NCI-H2227 (cell line): ENCODE data around the gene CDK15.
"Not testable (repeated sequence)": the region's sequence is repeated elsewhere in the genome, so short reads cannot be mapped to it uniquely, and the experiment has no call there.

Experiments
- DNase-seq: peaks from one replicate; lab custom pipeline; 2025; ENCODE audit not compliant: unreplicated experiment; lab: John Stamatoyannopoulos, UW

The CDK15 gene

DNA sequence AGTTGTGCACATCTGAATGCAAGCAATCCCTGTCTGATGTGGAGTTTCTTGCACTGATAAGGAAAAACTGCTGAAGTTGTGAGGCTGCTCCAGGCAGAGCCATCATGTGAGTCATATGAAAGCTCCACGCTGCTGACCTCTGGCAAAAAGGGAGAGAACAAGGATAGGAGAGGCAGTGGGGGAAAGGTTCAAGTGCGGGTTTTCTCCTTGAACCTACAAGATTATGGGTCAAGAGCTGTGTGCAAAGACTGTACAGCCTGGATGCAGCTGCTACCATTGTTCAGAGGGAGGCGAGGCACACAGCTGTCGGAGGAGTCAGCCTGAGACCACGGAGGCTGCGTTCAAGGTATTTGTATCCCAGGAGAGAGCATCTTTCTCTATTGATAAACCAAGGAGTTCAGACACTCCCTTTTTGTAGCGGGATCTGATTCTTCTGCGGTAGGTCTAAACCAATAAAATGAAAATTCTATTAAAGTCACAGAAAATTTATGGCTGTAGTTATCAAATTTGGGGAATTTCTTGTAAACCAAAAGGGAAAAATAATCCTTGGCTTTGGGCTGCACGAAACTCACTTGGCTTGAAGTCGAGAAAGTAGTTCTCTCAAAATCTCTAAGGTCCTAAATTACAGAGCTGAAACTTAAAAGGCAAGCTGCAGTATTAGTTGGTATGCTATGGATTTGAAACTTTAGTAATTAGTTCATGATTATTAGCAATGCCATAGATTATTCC lies at the start of gene CDK15:
Gene CDK15 (plus strand): TSS at position 96 of the 729 bp plus-strand sequence. CDS start 128 bp downstream, at position 224.
- DNase-seq, result peak; percentile 29

- DNase-seq, result no peak
Observed at GRCh38 chr2:201758234-201758633, 48.1 kb upstream of the CDK15 start.

GRCh38 chr2:201758873-201759272 lies 47.5 kb upstream of the CDK15 start:
- DNase-seq, result no peak

DNA sequence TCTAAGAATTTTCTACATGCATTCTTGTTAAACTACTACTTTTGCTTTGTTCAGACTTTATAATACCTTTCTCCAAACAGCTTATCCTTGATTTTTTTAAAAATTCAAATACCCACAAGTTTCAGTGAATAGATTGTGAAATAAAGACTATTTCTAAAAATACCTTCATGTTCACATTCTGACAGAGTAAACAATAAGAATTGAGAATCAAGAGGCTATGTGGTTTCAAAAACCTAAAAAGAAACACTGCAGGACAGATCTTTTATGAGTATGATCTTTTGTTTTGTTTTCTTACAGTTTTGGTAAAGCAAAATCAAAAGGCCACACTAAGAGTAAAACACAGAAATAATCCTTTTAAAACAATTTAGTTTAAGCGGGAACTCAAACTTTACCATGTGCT lies 46.8 kb upstream of the CDK15 start:
- no peak for DNase-seq

GRCh38 chr2:201761101-201761500 lies 45.2 kb upstream of the CDK15 start:
- no peak for DNase-seq

DNA sequence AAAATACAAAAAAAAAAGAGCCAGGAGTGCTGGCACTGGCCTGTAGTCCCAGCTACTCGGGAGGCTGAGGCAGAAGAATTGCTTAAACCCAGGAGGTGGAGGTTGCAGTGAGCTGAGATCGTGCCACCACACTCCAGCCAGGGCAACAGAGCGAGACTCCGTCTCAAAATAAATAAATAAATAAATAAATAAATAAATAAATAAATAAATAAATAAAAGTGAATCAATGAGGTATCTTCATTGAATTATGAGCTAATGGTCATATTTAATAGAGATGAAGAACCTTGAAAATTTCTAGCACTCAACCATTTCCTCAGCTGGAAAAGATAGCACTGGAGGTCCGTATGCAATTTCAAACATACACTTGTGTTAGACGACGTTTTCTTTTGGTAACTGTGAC lies 41.9 kb upstream of the CDK15 start:
- not testable (repeated sequence) for DNase-seq

- DNase-seq, result no peak
Observed at GRCh38 chr2:201765799-201766198, 40.5 kb upstream of the CDK15 start.

GRCh38 chr2:201768918-201769317 lies 37.4 kb upstream of the CDK15 start:
- DNase-seq, result no peak

- DNase-seq, result no peak
Observed at GRCh38 chr2:201769666-201770373, 36.5 kb upstream of the CDK15 start.

DNA sequence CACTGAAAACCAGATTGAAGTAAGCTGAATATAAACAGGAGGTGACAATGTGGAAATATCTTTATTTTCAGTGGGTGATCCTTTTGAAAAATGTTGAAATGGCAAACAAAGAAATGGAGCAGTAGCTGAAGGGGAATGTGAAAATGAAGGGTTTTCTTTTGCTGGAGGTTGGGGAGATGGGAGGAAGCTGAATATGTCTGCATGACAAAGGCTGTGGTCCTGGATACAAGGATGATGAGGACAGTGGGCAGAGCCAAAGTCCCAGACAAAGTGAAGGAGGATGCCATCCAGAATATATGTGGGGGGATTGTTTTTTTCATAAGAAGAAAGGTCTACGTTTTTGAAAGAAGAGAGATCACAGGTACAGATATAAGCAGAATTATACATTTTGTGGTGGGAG lies 32.3 kb upstream of the CDK15 start:
- DNase-seq, result no peak

- DNase-seq, result no peak
Observed at GRCh38 chr2:201774546-201774945, 31.8 kb upstream of the CDK15 start.

GRCh38 chr2:201775326-201775725 lies 31.0 kb upstream of the CDK15 start:
- DNase-seq, result no peak

DNA sequence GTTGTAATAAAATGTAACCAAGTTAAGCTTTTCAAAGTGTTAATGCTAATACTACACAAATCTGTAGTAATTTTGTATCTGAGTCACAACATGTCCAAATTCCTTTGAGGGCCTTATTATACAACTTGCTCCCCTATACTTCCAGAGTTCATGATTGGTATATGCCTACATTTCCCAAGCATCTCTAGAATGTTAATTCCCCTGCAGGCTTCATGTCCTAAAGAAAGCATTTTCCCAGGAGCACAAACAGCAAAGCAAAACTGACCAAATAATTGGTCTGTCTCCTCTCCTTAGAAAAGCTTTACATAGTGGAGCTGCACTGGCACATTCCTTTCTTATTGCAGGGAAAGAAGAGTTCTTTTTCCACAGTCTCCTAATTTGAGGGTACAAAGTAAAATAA lies 29.3 kb upstream of the CDK15 start:
- DNase-seq, result no peak

- DNase-seq, result no peak
Observed at GRCh38 chr2:201777869-201778268, 28.5 kb upstream of the CDK15 start.

DNA sequence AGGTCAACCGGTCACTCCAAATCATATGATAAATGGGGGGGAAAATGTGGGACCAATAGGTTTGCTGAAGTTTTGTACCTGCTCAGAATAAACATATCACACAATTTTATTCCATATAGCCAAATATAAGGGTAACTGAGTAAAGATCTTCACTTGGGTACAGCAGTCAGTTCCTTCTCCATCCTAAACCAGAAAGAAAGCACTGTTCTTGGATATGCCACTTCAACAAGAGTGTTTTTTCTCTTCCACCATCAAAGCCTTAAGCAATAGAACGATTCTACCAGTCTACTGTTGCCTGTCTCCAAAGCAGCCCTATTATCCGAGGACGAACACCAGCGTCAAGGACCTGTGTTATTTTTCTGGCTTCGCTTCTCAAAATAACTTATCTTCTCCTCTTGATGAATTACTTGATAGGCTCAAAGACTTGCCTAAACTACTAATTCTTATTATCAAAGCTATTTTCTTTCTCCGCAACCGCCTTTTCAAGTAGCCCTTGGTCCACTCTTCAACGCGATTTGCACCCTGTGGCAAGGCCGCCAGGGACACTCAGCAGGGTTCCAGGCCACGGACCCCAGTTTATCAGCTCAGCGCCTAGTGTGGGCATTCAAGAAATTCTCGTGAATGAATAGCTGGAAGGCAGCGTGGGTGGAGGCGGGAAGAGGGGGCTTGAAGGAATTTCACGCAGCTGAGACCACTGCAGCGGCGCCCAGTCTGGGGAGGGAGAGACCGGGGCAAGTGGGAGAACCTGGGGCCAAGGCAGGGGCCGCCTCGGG lies 26.2 kb upstream of the CDK15 start:
- peak; percentile 75 for DNase-seq

GRCh38 chr2:201780674-201781493 lies 25.5 kb upstream of the CDK15 start, which contains the start of gene ALS2:
TSS of gene ALS2 (minus strand) at chr2:201780933. CDS start at chr2:201768885, 12,048 bp downstream.
- peak; percentile 99 for DNase-seq

GRCh38 chr2:201781557-201782051 lies 24.7 kb upstream of the CDK15 start:
- peak; percentile 77 for DNase-seq

GRCh38 chr2:201784563-201784962 lies 21.8 kb upstream of the CDK15 start:
- no peak for DNase-seq

- DNase-seq, result no peak
Observed at GRCh38 chr2:201785135-201785534, 21.2 kb upstream of the CDK15 start.

DNA sequence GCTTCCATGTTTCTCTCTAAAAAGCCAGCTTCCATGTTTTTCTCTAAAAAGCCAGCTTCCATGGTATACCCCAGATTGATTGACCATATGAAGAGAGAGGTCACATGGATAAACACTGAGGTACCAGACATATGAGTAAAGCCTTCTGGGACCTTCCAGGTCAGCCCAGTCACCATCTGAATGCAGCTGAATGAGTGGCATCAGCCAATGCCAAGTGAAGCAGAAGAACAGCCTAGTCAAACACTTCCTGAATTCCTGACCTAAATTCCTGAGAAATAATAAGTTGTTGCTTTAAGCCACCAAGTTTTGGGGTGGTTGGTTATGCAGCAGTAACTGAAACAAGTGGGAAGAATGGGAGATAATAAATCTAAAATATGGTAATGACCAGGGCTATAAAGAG lies 19.9 kb upstream of the CDK15 start:
- DNase-seq, result no peak

- no peak for DNase-seq
Observed at GRCh38 chr2:201788371-201788770, 18.0 kb upstream of the CDK15 start.
